HFF-Myc (cell line): ENCODE measurements around the gene CELF1.

ENCODE experiments used
- DNase-seq: peaks from one replicate; pipeline ENCODE4 v3.0.0-alpha.2; 2011; ENCODE audit warnings: low read depth; ENCODE audit errors: extremely low read depth
- H3K4me3 ChIP-seq: replicated peaks from 2 replicates; pipeline ENCODE4 v1.5.1; 2011; ENCODE audit warnings: low read depth, mild to moderate bottlenecking, control low read depth, low read length
- TF ChIP-seq, protein P1 (sequence below): IDR thresholded peaks from 2 replicates; pipeline ENCODE4 v1.5.1; 2012; ENCODE audit warnings: mild to moderate bottlenecking, low read depth, low read length, control low read depth; ENCODE audit errors: missing control alignments

CELF1 gene

GRCh38 chr11:47516984-47517853 is 35.7 kb downstream of the CELF1 start:
- no peak overlapping the region for H3K4me3 ChIP-seq
- TF ChIP-seq, protein P1, sequence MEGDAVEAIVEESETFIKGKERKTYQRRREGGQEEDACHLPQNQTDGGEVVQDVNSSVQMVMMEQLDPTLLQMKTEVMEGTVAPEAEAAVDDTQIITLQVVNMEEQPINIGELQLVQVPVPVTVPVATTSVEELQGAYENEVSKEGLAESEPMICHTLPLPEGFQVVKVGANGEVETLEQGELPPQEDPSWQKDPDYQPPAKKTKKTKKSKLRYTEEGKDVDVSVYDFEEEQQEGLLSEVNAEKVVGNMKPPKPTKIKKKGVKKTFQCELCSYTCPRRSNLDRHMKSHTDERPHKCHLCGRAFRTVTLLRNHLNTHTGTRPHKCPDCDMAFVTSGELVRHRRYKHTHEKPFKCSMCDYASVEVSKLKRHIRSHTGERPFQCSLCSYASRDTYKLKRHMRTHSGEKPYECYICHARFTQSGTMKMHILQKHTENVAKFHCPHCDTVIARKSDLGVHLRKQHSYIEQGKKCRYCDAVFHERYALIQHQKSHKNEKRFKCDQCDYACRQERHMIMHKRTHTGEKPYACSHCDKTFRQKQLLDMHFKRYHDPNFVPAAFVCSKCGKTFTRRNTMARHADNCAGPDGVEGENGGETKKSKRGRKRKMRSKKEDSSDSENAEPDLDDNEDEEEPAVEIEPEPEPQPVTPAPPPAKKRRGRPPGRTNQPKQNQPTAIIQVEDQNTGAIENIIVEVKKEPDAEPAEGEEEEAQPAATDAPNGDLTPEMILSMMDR: no peak

GRCh38 chr11:47516155-47516554 is 36.8 kb downstream of the CELF1 start:
- H3K4me3 ChIP-seq: no peak overlapping the region
- TF ChIP-seq, protein P1: no peak
- DNase-seq: no peak

More at GRCh38 chr11:47516984-47517853, 35.7 kb downstream of the CELF1 start:
- DNase-seq: no peak

GRCh38 chr11:47514825-47515647 is 37.9 kb downstream of the CELF1 start:
- H3K4me3 ChIP-seq: no peak overlapping the region
- TF ChIP-seq, protein P1: no peak
- DNase-seq: peak; percentile 65

- TF ChIP-seq, protein P1: no peak
- no peak for DNase-seq
- H3K4me3 ChIP-seq: no peak overlapping the region
These were observed 40.2 kb downstream of the CELF1 start for GRCh38 chr11:47512701-47513100.

GRCh38 chr11:47511917-47512316 is 41.0 kb downstream of the CELF1 start:
- TF ChIP-seq, protein P1: no peak

DNA sequence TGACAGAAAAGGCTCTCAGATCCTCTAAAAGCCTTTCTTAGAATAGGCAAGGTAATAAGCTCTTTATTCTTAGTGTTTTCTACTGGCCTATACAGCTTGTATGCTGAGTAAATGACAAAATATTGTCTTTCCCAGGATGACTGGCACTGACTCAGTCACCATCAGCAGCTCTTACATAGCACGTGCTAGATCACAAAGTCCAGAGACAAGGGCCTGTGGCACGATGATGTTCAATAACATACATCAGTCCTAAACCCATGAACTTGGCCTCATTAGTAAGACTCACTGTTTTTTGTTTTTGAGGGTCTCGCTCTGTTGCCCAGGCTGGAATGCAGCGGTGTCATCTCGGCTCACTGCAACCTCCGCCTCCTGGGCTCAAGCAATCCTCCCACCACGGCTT is 42.7 kb downstream of the CELF1 start:
- DNase-seq: no peak
- TF ChIP-seq, protein P1: no peak

More at GRCh38 chr11:47511917-47512316, 41.0 kb downstream of the CELF1 start:
- no peak for DNase-seq
- no peak overlapping the region for H3K4me3 ChIP-seq

More for the DNA sequence above, 42.7 kb downstream of the CELF1 start:
- no peak overlapping the region for H3K4me3 ChIP-seq
